ENCODE data around the gene PTPRN2. TPM values are rescaled to one million over a fixed set of nuclear protein-coding genes. Genes with fewer than 3 reads are reported as not detected.

PTPRN2 gene
- total and polyA plus RNA-seq, 2 donors (not counting 3 experiments of a cell fraction or from before 2014, with no cell fraction given): 0.62 to 0.88 TPM

- TF ChIP-seq FOS (IDR thresholded peaks at IDR 0.05; ENCODE audit: borderline replicate concordance, insufficient read depth, low read length) (no peak), GATA2 (IDR thresholded peaks at IDR 0.05; ENCODE audit: insufficient read depth, insufficient read length, low read depth, low read length) (no peak), MYC (IDR thresholded peaks at IDR 0.05; ENCODE audit: low read depth, low read length) (no peak), EZH2 (IDR thresholded peaks at IDR 0.05; ENCODE audit: borderline replicate concordance, low read depth, low read length, severe bottlenecking) (no peak), MAX (IDR thresholded peaks at IDR 0.05; ENCODE audit: insufficient read depth, insufficient read length) (no peak)
- Histone ChIP-seq H3K36me3 (ENCODE audit: control insufficient read depth in 2 of 2, extremely low read depth in 1 of 2, insufficient read depth in 2 of 2, low read length in 2 of 2) (no peaks in the 10 kb centered on the region), H4K20me1 (replicated peaks; ENCODE audit: control insufficient read depth, extremely low read depth, insufficient read depth, low read length) (no peaks in the 10 kb centered on the region), H3K4me1 (ENCODE audit: control insufficient read depth, extremely low read depth, insufficient read depth, low read length) (no peaks in the 10 kb centered on the region), H3K27me3 (ENCODE audit: control insufficient read depth in 2 of 2, insufficient read depth in 2 of 2, low read length in 2 of 2) (no peaks in the 10 kb centered on the region), H3K9ac (replicated peaks; ENCODE audit: extremely low read depth, insufficient read depth, low read length) (no peak overlapping the region), H3K79me2 (ENCODE audit: control insufficient read depth, insufficient read depth, low read length) (no peaks in the 10 kb centered on the region), H3K4me2 (ENCODE audit: insufficient read depth, low read length) (no peak overlapping the region), H3K4me3 (replicated peaks in 1 of 3; ENCODE audit: insufficient read depth in 1 of 3, low read depth in 1 of 3, low read length in 3 of 3) (no peak overlapping the region), H2AFZ (ENCODE audit: low read depth, low read length) (no peak overlapping the region), H3K9me1 (replicated peaks; ENCODE audit: control insufficient read depth, extremely low read depth, insufficient read depth, low read length) (no peaks in the 10 kb centered on the region), H3K27ac (ENCODE audit: insufficient read depth, low read depth, low read length) (no peak overlapping the region), H3K9me3 (replicated peaks; ENCODE audit: control insufficient read depth, insufficient read depth, low read length) (peaks cover 4% of the 10 kb centered on the region)
- ChIA-PET POLR2A (no interaction called here), CTCF (no interaction called here)
- dilution Hi-C loops (cut with MboI; ENCODE audit: extremely low pct_ligation_motif_present, low sequenced_read_pairs): no loop called here
- no peak for FAIRE-seq
- DNase-seq (ENCODE audit: low read depth, low spot score): no peak
- intact Hi-C loops (cut with micrococcal nuclease): no loop called here
- no TSS peak for BruUV-seq (replicated peaks)
Measured at GRCh38 chr7:158387546-158387891, 200.1 kb downstream of the PTPRN2 start.

- Histone ChIP-seq H3K36me3 (ENCODE audit: control insufficient read depth in 2 of 2, extremely low read depth in 1 of 2, insufficient read depth in 2 of 2, low read length in 2 of 2) (no peaks in the 10 kb centered on the region), H3K27ac (ENCODE audit: insufficient read depth, low read depth, low read length) (no peak overlapping the region), H3K9me3 (replicated peaks; ENCODE audit: control insufficient read depth, insufficient read depth, low read length) (peaks cover 4% of the 10 kb centered on the region), H3K79me2 (ENCODE audit: control insufficient read depth, insufficient read depth, low read length) (no peaks in the 10 kb centered on the region), H4K20me1 (replicated peaks; ENCODE audit: control insufficient read depth, extremely low read depth, insufficient read depth, low read length) (no peaks in the 10 kb centered on the region), H3K4me3 (replicated peaks in 1 of 3; ENCODE audit: insufficient read depth in 1 of 3, low read depth in 1 of 3, low read length in 3 of 3) (no peak overlapping the region), H3K27me3 (ENCODE audit: control insufficient read depth in 2 of 2, insufficient read depth in 2 of 2, low read length in 2 of 2) (no peaks in the 10 kb centered on the region), H3K9ac (replicated peaks; ENCODE audit: extremely low read depth, insufficient read depth, low read length) (no peak overlapping the region), H2AFZ (ENCODE audit: low read depth, low read length) (no peak overlapping the region), H3K4me1 (ENCODE audit: control insufficient read depth, extremely low read depth, insufficient read depth, low read length) (no peaks in the 10 kb centered on the region), H3K9me1 (replicated peaks; ENCODE audit: control insufficient read depth, extremely low read depth, insufficient read depth, low read length) (no peaks in the 10 kb centered on the region), H3K4me2 (ENCODE audit: insufficient read depth, low read length) (no peak overlapping the region)
- TF ChIP-seq MAX (IDR thresholded peaks at IDR 0.05; ENCODE audit: insufficient read depth, insufficient read length) (no peak), FOS (IDR thresholded peaks at IDR 0.05; ENCODE audit: borderline replicate concordance, insufficient read depth, low read length) (no peak)
- ChIA-PET CTCF (no interaction called here), POLR2A (no interaction called here)
- no TSS peak for BruUV-seq (replicated peaks)
- DNase-seq (ENCODE audit: low read depth, low spot score) (no peak), FAIRE-seq (no peak)
- intact Hi-C loops (cut with micrococcal nuclease): no loop called here
- dilution Hi-C loops (cut with MboI; ENCODE audit: extremely low pct_ligation_motif_present, low sequenced_read_pairs): no loop called here
Measured at GRCh38 chr7:158386866-158387545, 200.6 kb downstream of the PTPRN2 start.

All from endothelial cell of umbilical vein (primary cell).